K562 (cell line): ENCODE data around the gene ABCA13. TPM values are rescaled to one million over a fixed set of nuclear protein-coding genes. Genes with fewer than 3 reads are reported as not detected.

Experiments
- ATAC-seq: fragments of 200-7000 bp; cut with Tn5 transposase; 3 replicates; pipeline ENCODE4 v1.9.1; 2020; ENCODE audit warnings: moderate library complexity
- BruUV-seq: library from RNA; stranded (reverse); fragments of 400-500 nt; replicated peaks from 2 replicates; lab custom pipeline; 2021; lab: Mats Ljungman, UMichigan
- CTCF ChIA-PET: fragments of 300-600 bp; formaldehyde crosslinking; extraction: SDS; loops from one replicate; lab custom pipeline; 2021; ENCODE audit warnings: low intra/inter-chr PET ratio; lab: Yijun Ruan, JAX
- POLR2A ChIA-PET: fragments of 300-600, 350-650 bp; sonication (Branson Sonifier 250); formaldehyde crosslinking; extraction: SDS; loops from one replicate; lab custom pipeline; 2021; ENCODE audit warnings: antibody characterized with exemption, inconsistent platforms; lab: Yijun Ruan, JAX
- DNase-seq, 4 experiments: peaks; one replicate each; pipeline versions ENCODE4 v3.0.0 to v3.0.0-alpha.2; 2011 to 2018; ENCODE audit warnings: low spot score in 3 of 4, mixed read lengths in 3 of 4; ENCODE audit errors: extremely low read depth in 1 of 4
- FAIRE-seq: peaks from 2 replicates; lab custom pipeline; 2011; peaks lifted over from hg19 to GRCh38; lab: Jason Lieb, UNC
- H2AFZ ChIP-seq: 2 replicates; pipeline ENCODE4 v1.6.0; 2011; ENCODE audit warnings: low read depth, low read length, control low read depth, inconsistent platforms
- H3K27ac ChIP-seq: fragments of 200-600 bp; 3 replicates; pipeline ENCODE4 v1.8.0; 2011; ENCODE audit warnings: low read depth, mild to moderate bottlenecking, control low read depth, inconsistent platforms, low read length, moderate library complexity, mixed read lengths; ENCODE audit errors: extremely low read depth
- H3K27me3 ChIP-seq, 2 experiments: fragments of 300-600 bp in 1 of 2; 2 replicates in 1 of 2; 3 replicates in 1 of 2; pipeline versions ENCODE4 v1.6.0 to v1.8.0; 2011; ENCODE audit warnings: inconsistent platforms in 2 of 2, low read length in 2 of 2, mild to moderate bottlenecking in 1 of 2, mixed read lengths in 1 of 2, moderate library complexity in 1 of 2; ENCODE audit not compliant: control insufficient read depth in 2 of 2, insufficient read depth in 2 of 2
- H3K36me3 ChIP-seq: fragments of 300-600 bp; 3 replicates; pipeline ENCODE4 v1.8.0; 2011; ENCODE audit warnings: mild to moderate bottlenecking, low read length, inconsistent platforms; ENCODE audit not compliant: control insufficient read depth, insufficient read depth
- H3K4me1 ChIP-seq, 2 experiments: fragments of 200-600 bp in 1 of 2; replicated peaks in 1 of 2; 2 replicates in 1 of 2; 3 replicates in 1 of 2; pipeline versions ENCODE4 v1.5.1 to v1.8.0; 2011; ENCODE audit warnings: inconsistent platforms in 2 of 2, low read length in 2 of 2, mild to moderate bottlenecking in 1 of 2, mixed read lengths in 1 of 2, moderate library complexity in 1 of 2; ENCODE audit not compliant: control insufficient read depth in 2 of 2, insufficient read depth in 2 of 2
- H3K4me2 ChIP-seq: 2 replicates; pipeline ENCODE4 v1.6.1; 2011; ENCODE audit warnings: low read length, control low read depth, inconsistent platforms, mixed read lengths; ENCODE audit not compliant: insufficient read depth
- H3K4me3 ChIP-seq: fragments of 200-600 bp; sonication (generic), shearing (Covaris generic); 2 replicates; pipeline ENCODE4 v1.5.1; 2016; ENCODE audit warnings: control low read depth, inconsistent platforms
- H3K79me2 ChIP-seq: fragments of 200-600 bp; 3 replicates; pipeline ENCODE4 v1.8.0; 2011; ENCODE audit warnings: low read length, inconsistent platforms; ENCODE audit not compliant: control insufficient read depth, insufficient read depth
- H3K9ac ChIP-seq, 2 experiments: 2 replicates each; pipeline versions ENCODE4 v1.6.0 to v1.6.1; 2011; ENCODE audit warnings: low read depth in 2 of 2, low read length in 2 of 2, control low read depth in 1 of 2, inconsistent platforms in 1 of 2, mild to moderate bottlenecking in 1 of 2, mixed read lengths in 1 of 2; ENCODE audit not compliant: insufficient read depth in 1 of 2
- H3K9me1 ChIP-seq: one replicate; pipeline ENCODE4 v1.6.0; 2011; ENCODE audit warnings: inconsistent platforms, mild to moderate bottlenecking, low read length, moderate library complexity; ENCODE audit not compliant: control insufficient read depth, insufficient read depth
- H3K9me3 ChIP-seq: replicated peaks from 2 replicates; pipeline ENCODE4 v1.5.1; 2011; ENCODE audit warnings: low read depth, low read length, inconsistent platforms; ENCODE audit not compliant: control insufficient read depth, insufficient read depth
- H4K20me1 ChIP-seq: replicated peaks from 2 replicates; pipeline ENCODE4 v1.6.1; 2011; ENCODE audit warnings: low read length, inconsistent platforms, mixed read lengths; ENCODE audit not compliant: control insufficient read depth, insufficient read depth
- ATF2 ChIP-seq: sonication (generic); formaldehyde crosslinking; IDR thresholded peaks from 2 replicates; pipeline ENCODE4 v1.8.1; 2022; ENCODE audit warnings: missing genetic modification reagents
- CREB1 ChIP-seq, 2 experiments: sonication (generic) in 1 of 2; formaldehyde crosslinking in 1 of 2; IDR thresholded peaks; 2 replicates each; pipeline versions ENCODE4 v1.6.1 to v1.8.0; 2012 to 2022; ENCODE audit warnings: inconsistent platforms in 1 of 2, mild to moderate bottlenecking in 1 of 2, missing genetic modification reagents in 1 of 2, moderate library complexity in 1 of 2
- DEAF1 ChIP-seq: fragments of 450-650 bp; formaldehyde crosslinking; IDR thresholded peaks from 2 replicates; pipeline ENCODE4 v1.4.0; 2020; ENCODE audit warnings: mild to moderate bottlenecking, moderate library complexity
- HDAC2 ChIP-seq: fragments of 450-650 bp; IDR thresholded peaks from 2 replicates; pipeline ENCODE4 v1.6.1; 2016; ENCODE audit warnings: mild to moderate bottlenecking
- HNRNPH1 ChIP-seq: fragments of 200-400 bp; formaldehyde crosslinking; optimal IDR thresholded peaks from 2 replicates; pipeline ENCODE3; 2017; ENCODE audit warnings: low read depth, mild to moderate bottlenecking, low read length, moderate library complexity
- MNT ChIP-seq, 2 experiments: fragments of 450-650 bp; conservative IDR thresholded peaks; 2 replicates each; pipeline ENCODE4 v1.6.1; 2017; ENCODE audit warnings: mild to moderate bottlenecking in 2 of 2, moderate library complexity in 2 of 2
- NCOA4 ChIP-seq: fragments of 450-650 bp; IDR thresholded peaks from 2 replicates; pipeline ENCODE4 v1.6.1; 2018; ENCODE audit warnings: mild to moderate bottlenecking; ENCODE audit not compliant: partially characterized antibody
- SMAD1 ChIP-seq: fragments of 150-350 bp; IDR thresholded peaks from 2 replicates; pipeline ENCODE4 v1.6.1; 2014; ENCODE audit warnings: low read length, low read depth; ENCODE audit not compliant: partially characterized antibody
- TAF7 ChIP-seq: fragments of 450-650 bp; IDR thresholded peaks from 2 replicates; pipeline ENCODE4 v1.6.1; 2016; ENCODE audit warnings: missing genetic modification characterization, missing compliant biosample characterization
- ZNF280B ChIP-seq: fragments of 250-450 bp; sonication (Bioruptor Pico); IDR thresholded peaks from 2 replicates; pipeline ENCODE4 v1.5.1; 2021; ENCODE audit warnings: mild to moderate bottlenecking
- ZNF354B ChIP-seq: fragments of 250-450 bp; sonication (Bioruptor Pico); IDR thresholded peaks from 2 replicates; pipeline ENCODE4 v1.4.0; 2020
- WGBS: fragments of 100-300 bp; shearing (Covaris generic); methylation state at CpG from one replicate; pipeline ENCODE4 v1.1.6; 2016; ENCODE audit warnings: low coverage, mixed read lengths; ENCODE audit not compliant: insufficient coverage; ENCODE audit errors: missing lambda C conversion rate; 5-methylcytosine and 5-hydroxymethylcytosine counted together
- in situ Hi-C: fragments of 300-500 bp; cut with MboI; formaldehyde crosslinking; loops from 4 replicates; pipeline ENCODE4 v1.15.0; 2018; ENCODE audit warnings: inconsistent platforms, mixed read lengths
- intact Hi-C: fragments of 100-400 bp; cut with micrococcal nuclease; formaldehyde crosslinking; loops from 2 replicates; pipeline ENCODE4 v1.14.2; 2022
- polyA plus RNA-seq, 8 experiments: library from polyadenylated mRNA; depleted of rRNA in 4 of 8; stranded (reverse) in 5 of 8; unstranded in 3 of 8; fragments of >200 nt; fragmentation: Nextera tagmentation in 2 of 8; fragmentation: Illumina TruSeq in 1 of 8; extraction: Ambion mirVana in 2 of 8; extraction: Trizol in 1 of 8; gene quantifications; 2 replicates each; pipeline versions ENCODE4 v1.2.1 to v1.2.3, GENCODE V29; 2011 to 2014; ENCODE audit warnings: inconsistent platforms in 1 of 8, missing spikeins in 1 of 8
- total RNA-seq, 7 experiments: library from RNA; depleted of rRNA in 6 of 7; stranded (reverse); fragments of >200 nt in 6 of 7; fragmentation: Illumina TruSeq in 2 of 7; extraction: Trizol in 2 of 7; gene quantifications; 2 replicates each; pipeline versions ENCODE4 v1.2.1 to v1.2.3, GENCODE V29; 2011 to 2021; ENCODE audit warnings: low replicate concordance in 1 of 7

ABCA13 gene
- total and polyA plus RNA-seq, 9 of the 15 experiments (the other 6 are each of a cell fraction or from before 2014, with no cell fraction given), result 0.14 to 1.5 (median 0.38) TPM

- Histone ChIP-seq H3K4me3 (no peak overlapping the region), H3K9ac (no peak overlapping the region), H4K20me1 (no peaks in the 10 kb centered on the region), H3K36me3 (no peaks in the 10 kb centered on the region), H3K27ac (no peak overlapping the region), H3K9me1 (no peaks in the 10 kb centered on the region), H3K4me1 (no peaks in the 10 kb centered on the region), H3K4me2 (no peak overlapping the region), H3K9me3 (no peaks in the 10 kb centered on the region), H3K27me3 (no peaks in the 10 kb centered on the region), H2AFZ (no peak overlapping the region), H3K79me2 (no peaks in the 10 kb centered on the region)
- ATAC-seq (no peak), DNase-seq (no peak), FAIRE-seq (no peak)
- in situ Hi-C loops (no loop called here), intact Hi-C loops (no loop called here)
- BruUV-seq, result no TSS peak
- WGBS, result 0% methylated on average over 4 of the region's 4 CpGs
- ChIA-PET CTCF (no interaction called here), POLR2A (no interaction called here)
- no peak for TF ChIP-seq CREB1 (IDR thresholded peaks at IDR 0.05)
- no peak for TF ChIP-seq CREB1 (CRISPR knock-in tag; IDR thresholded peaks at IDR 0.05)
- no peak for TF ChIP-seq NCOA4
- no peak for TF ChIP-seq ZNF354B (CRISPR knock-in tag)
- no peak for TF ChIP-seq HDAC2
- no peak for TF ChIP-seq SMAD1
- TF ChIP-seq TAF7, result no peak
- no peak for TF ChIP-seq ATF2
- TF ChIP-seq HNRNPH1, result no peak
- no peak for TF ChIP-seq ZNF280B
- no peak for TF ChIP-seq DEAF1
- TF ChIP-seq MNT (conservative IDR thresholded peaks at IDR 0.05), result no peak
Observed at GRCh38 chr7:48408731-48409130, 237.5 kb downstream of the ABCA13 start.
